K562 (cell line): ENCODE results near the gene TTLL8. TPM values are rescaled to one million over a fixed set of nuclear protein-coding genes. Genes with fewer than 3 reads are reported as not detected.

ENCODE experiments used
- ATAC-seq: fragments of 200-7000 bp; cut with Tn5 transposase; 3 replicates; pipeline ENCODE4 v1.9.1; 2020; ENCODE audit warnings: moderate library complexity
- BruUV-seq: library from RNA; stranded (reverse); fragments of 400-500 nt; replicated peaks from 2 replicates; lab custom pipeline; 2021; lab: Mats Ljungman, UMichigan
- CTCF ChIA-PET: fragments of 300-600 bp; formaldehyde crosslinking; extraction: SDS; loops from one replicate; lab custom pipeline; 2021; ENCODE audit warnings: low intra/inter-chr PET ratio; lab: Yijun Ruan, JAX
- POLR2A ChIA-PET: fragments of 300-600, 350-650 bp; sonication (Branson Sonifier 250); formaldehyde crosslinking; extraction: SDS; loops from one replicate; lab custom pipeline; 2021; ENCODE audit warnings: antibody characterized with exemption, inconsistent platforms; lab: Yijun Ruan, JAX
- DNase-seq, 4 experiments: peaks; one replicate each; pipeline versions ENCODE4 v3.0.0 to v3.0.0-alpha.2; 2011 to 2018; ENCODE audit warnings: low spot score in 3 of 4, mixed read lengths in 3 of 4; ENCODE audit errors: extremely low read depth in 1 of 4
- FAIRE-seq: peaks from 2 replicates; lab custom pipeline; 2011; peaks lifted over from hg19 to GRCh38; lab: Jason Lieb, UNC
- H2AFZ ChIP-seq: 2 replicates; pipeline ENCODE4 v1.6.0; 2011; ENCODE audit warnings: low read depth, low read length, control low read depth, inconsistent platforms
- H3K27ac ChIP-seq: fragments of 200-600 bp; 3 replicates; pipeline ENCODE4 v1.8.0; 2011; ENCODE audit warnings: low read depth, mild to moderate bottlenecking, control low read depth, inconsistent platforms, low read length, moderate library complexity, mixed read lengths; ENCODE audit errors: extremely low read depth
- H3K27me3 ChIP-seq, 2 experiments: fragments of 300-600 bp in 1 of 2; 2 replicates in 1 of 2; 3 replicates in 1 of 2; pipeline versions ENCODE4 v1.6.0 to v1.8.0; 2011; ENCODE audit warnings: inconsistent platforms in 2 of 2, low read length in 2 of 2, mild to moderate bottlenecking in 1 of 2, mixed read lengths in 1 of 2, moderate library complexity in 1 of 2; ENCODE audit not compliant: control insufficient read depth in 2 of 2, insufficient read depth in 2 of 2
- H3K36me3 ChIP-seq: fragments of 300-600 bp; 3 replicates; pipeline ENCODE4 v1.8.0; 2011; ENCODE audit warnings: mild to moderate bottlenecking, low read length, inconsistent platforms; ENCODE audit not compliant: control insufficient read depth, insufficient read depth
- H3K4me1 ChIP-seq, 2 experiments: fragments of 200-600 bp in 1 of 2; replicated peaks in 1 of 2; 2 replicates in 1 of 2; 3 replicates in 1 of 2; pipeline versions ENCODE4 v1.5.1 to v1.8.0; 2011; ENCODE audit warnings: inconsistent platforms in 2 of 2, low read length in 2 of 2, mild to moderate bottlenecking in 1 of 2, mixed read lengths in 1 of 2, moderate library complexity in 1 of 2; ENCODE audit not compliant: control insufficient read depth in 2 of 2, insufficient read depth in 2 of 2
- H3K4me2 ChIP-seq: 2 replicates; pipeline ENCODE4 v1.6.1; 2011; ENCODE audit warnings: low read length, control low read depth, inconsistent platforms, mixed read lengths; ENCODE audit not compliant: insufficient read depth
- H3K4me3 ChIP-seq: fragments of 200-600 bp; sonication (generic), shearing (Covaris generic); 2 replicates; pipeline ENCODE4 v1.5.1; 2016; ENCODE audit warnings: control low read depth, inconsistent platforms
- H3K79me2 ChIP-seq: fragments of 200-600 bp; 3 replicates; pipeline ENCODE4 v1.8.0; 2011; ENCODE audit warnings: low read length, inconsistent platforms; ENCODE audit not compliant: control insufficient read depth, insufficient read depth
- H3K9ac ChIP-seq, 2 experiments: 2 replicates each; pipeline versions ENCODE4 v1.6.0 to v1.6.1; 2011; ENCODE audit warnings: low read depth in 2 of 2, low read length in 2 of 2, control low read depth in 1 of 2, inconsistent platforms in 1 of 2, mild to moderate bottlenecking in 1 of 2, mixed read lengths in 1 of 2; ENCODE audit not compliant: insufficient read depth in 1 of 2
- H3K9me1 ChIP-seq: one replicate; pipeline ENCODE4 v1.6.0; 2011; ENCODE audit warnings: inconsistent platforms, mild to moderate bottlenecking, low read length, moderate library complexity; ENCODE audit not compliant: control insufficient read depth, insufficient read depth
- H3K9me3 ChIP-seq: replicated peaks from 2 replicates; pipeline ENCODE4 v1.5.1; 2011; ENCODE audit warnings: low read depth, low read length, inconsistent platforms; ENCODE audit not compliant: control insufficient read depth, insufficient read depth
- H4K20me1 ChIP-seq: replicated peaks from 2 replicates; pipeline ENCODE4 v1.6.1; 2011; ENCODE audit warnings: low read length, inconsistent platforms, mixed read lengths; ENCODE audit not compliant: control insufficient read depth, insufficient read depth
- CEBPG ChIP-seq, 3 experiments: fragments of 200-800 bp in 1 of 3; sonication (Bioruptor generic) in 1 of 3; sonication (generic) in 1 of 3; formaldehyde crosslinking in 1 of 3; IDR thresholded peaks in 2 of 3; conservative IDR thresholded peaks in 1 of 3; 2 replicates each; pipeline versions ENCODE4 v1.6.1 to v1.8.0; 2016 to 2022; ENCODE audit warnings: missing compliant biosample characterization in 2 of 3, missing genetic modification characterization in 2 of 3, mild to moderate bottlenecking in 1 of 3, missing genetic modification reagents in 1 of 3
- PTBP1 ChIP-seq: fragments of 200-400 bp; formaldehyde crosslinking; IDR thresholded peaks from 2 replicates; pipeline ENCODE4 v1.6.1; 2017; ENCODE audit warnings: low read depth, low read length
- TEAD4 ChIP-seq, 2 experiments: sonication (generic) in 1 of 2; formaldehyde crosslinking in 1 of 2; IDR thresholded peaks; 2 replicates each; pipeline versions ENCODE4 v1.6.1 to v1.8.0; 2012 to 2022; ENCODE audit warnings: borderline replicate concordance in 1 of 2, inconsistent platforms in 1 of 2, low read length in 1 of 2, mild to moderate bottlenecking in 1 of 2, missing genetic modification reagents in 1 of 2
- ZNF77 ChIP-seq: fragments of 250-450 bp; sonication (Bioruptor Pico); IDR thresholded peaks from 2 replicates; pipeline ENCODE4 v1.5.0; 2020
- WGBS: fragments of 100-300 bp; shearing (Covaris generic); methylation state at CpG from one replicate; pipeline ENCODE4 v1.1.6; 2016; ENCODE audit warnings: low coverage, mixed read lengths; ENCODE audit not compliant: insufficient coverage; ENCODE audit errors: missing lambda C conversion rate; 5-methylcytosine and 5-hydroxymethylcytosine counted together
- in situ Hi-C: fragments of 300-500 bp; cut with MboI; formaldehyde crosslinking; loops from 4 replicates; pipeline ENCODE4 v1.15.0; 2018; ENCODE audit warnings: inconsistent platforms, mixed read lengths
- intact Hi-C: fragments of 100-400 bp; cut with micrococcal nuclease; formaldehyde crosslinking; loops from 2 replicates; pipeline ENCODE4 v1.14.2; 2022
- polyA plus RNA-seq, 8 experiments: library from polyadenylated mRNA; depleted of rRNA in 4 of 8; stranded (reverse) in 5 of 8; unstranded in 3 of 8; fragments of >200 nt; fragmentation: Nextera tagmentation in 2 of 8; fragmentation: Illumina TruSeq in 1 of 8; extraction: Ambion mirVana in 2 of 8; extraction: Trizol in 1 of 8; gene quantifications; 2 replicates each; pipeline versions ENCODE4 v1.2.1 to v1.2.3, GENCODE V29; 2011 to 2014; ENCODE audit warnings: inconsistent platforms in 1 of 8, missing spikeins in 1 of 8
- total RNA-seq, 7 experiments: library from RNA; depleted of rRNA in 6 of 7; stranded (reverse); fragments of >200 nt in 6 of 7; fragmentation: Illumina TruSeq in 2 of 7; extraction: Trizol in 2 of 7; gene quantifications; 2 replicates each; pipeline versions ENCODE4 v1.2.1 to v1.2.3, GENCODE V29; 2011 to 2021; ENCODE audit warnings: low replicate concordance in 1 of 7
- TF ChIP-seq, protein P1 (sequence below), 3 experiments: fragments of 200-800 bp in 1 of 3; fragments of 250-450 bp in 1 of 3; fragments of 450-650 bp in 1 of 3; sonication (Bioruptor Pico) in 1 of 3; sonication (Bioruptor generic) in 1 of 3; formaldehyde crosslinking in 1 of 3; IDR thresholded peaks; 2 replicates each; pipeline versions ENCODE4 v1.6.1 to v1.8.0; 2016 to 2022; ENCODE audit warnings: mild to moderate bottlenecking in 2 of 3, missing genetic modification characterization in 2 of 3, missing compliant biosample characterization in 1 of 3, moderate library complexity in 1 of 3

Gene TTLL8
- total and polyA plus RNA-seq, 9 of the 15 experiments (the other 6 are each of a cell fraction or from before 2014, with no cell fraction given): not detected

DNA sequence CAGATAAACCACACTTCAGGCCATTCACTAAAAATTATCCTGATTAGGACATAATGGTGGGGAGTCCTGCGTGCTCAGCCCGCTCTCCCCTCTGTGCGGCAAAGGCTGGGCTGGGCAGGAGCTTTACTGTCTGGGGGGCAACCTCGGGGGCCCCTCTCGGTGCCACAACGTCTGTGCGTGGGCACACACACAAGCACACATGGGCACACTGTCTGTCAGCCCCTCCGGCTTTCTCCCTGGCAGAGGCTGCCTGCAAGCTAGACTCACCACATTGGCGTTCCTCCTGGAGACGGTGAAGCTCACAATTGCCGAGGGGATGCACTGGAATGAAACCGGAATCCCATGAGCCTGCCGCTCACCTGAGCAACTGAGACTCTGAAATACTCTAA lies 22.0 kb upstream of the TTLL8 start:
- in situ Hi-C loops: no loop called here
- intact Hi-C loops: no loop called here
- no peak overlapping the region for H3K27ac ChIP-seq
- H3K9me1 ChIP-seq: no peaks in the 10 kb centered on the region
- ChIA-PET CTCF (no interaction called here), POLR2A (no interaction called here)
- H3K9me3 ChIP-seq: no peaks in the 10 kb centered on the region
- no peaks in the 10 kb centered on the region for H4K20me1 ChIP-seq
- no peaks in the 10 kb centered on the region for H3K27me3 ChIP-seq
- H2AFZ ChIP-seq: no peak overlapping the region
- peaks cover 4 to 32% of the 10 kb centered on the region in 2 experiments; a peak in 4 of 5 replicates for H3K4me1 ChIP-seq
- H3K4me2 ChIP-seq: no peak overlapping the region
- no peaks in the 10 kb centered on the region for H3K36me3 ChIP-seq
- no peak overlapping the region for H3K4me3 ChIP-seq
- ATAC-seq (no peak), FAIRE-seq (no peak), DNase-seq (no peak)
- TF ChIP-seq, protein P1, sequence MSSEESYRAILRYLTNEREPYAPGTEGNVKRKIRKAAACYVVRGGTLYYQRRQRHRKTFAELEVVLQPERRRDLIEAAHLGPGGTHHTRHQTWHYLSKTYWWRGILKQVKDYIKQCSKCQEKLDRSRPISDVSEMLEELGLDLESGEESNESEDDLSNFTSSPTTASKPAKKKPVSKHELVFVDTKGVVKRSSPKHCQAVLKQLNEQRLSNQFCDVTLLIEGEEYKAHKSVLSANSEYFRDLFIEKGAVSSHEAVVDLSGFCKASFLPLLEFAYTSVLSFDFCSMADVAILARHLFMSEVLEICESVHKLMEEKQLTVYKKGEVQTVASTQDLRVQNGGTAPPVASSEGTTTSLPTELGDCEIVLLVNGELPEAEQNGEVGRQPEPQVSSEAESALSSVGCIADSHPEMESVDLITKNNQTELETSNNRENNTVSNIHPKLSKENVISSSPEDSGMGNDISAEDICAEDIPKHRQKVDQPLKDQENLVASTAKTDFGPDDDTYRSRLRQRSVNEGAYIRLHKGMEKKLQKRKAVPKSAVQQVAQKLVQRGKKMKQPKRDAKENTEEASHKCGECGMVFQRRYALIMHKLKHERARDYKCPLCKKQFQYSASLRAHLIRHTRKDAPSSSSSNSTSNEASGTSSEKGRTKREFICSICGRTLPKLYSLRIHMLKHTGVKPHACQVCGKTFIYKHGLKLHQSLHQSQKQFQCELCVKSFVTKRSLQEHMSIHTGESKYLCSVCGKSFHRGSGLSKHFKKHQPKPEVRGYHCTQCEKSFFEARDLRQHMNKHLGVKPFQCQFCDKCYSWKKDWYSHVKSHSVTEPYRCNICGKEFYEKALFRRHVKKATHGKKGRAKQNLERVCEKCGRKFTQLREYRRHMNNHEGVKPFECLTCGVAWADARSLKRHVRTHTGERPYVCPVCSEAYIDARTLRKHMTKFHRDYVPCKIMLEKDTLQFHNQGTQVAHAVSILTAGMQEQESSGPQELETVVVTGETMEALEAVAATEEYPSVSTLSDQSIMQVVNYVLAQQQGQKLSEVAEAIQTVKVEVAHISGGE (CRISPR knock-in tag; IDR thresholded peaks at IDR 0.05): no peak
- TF ChIP-seq ZNF77 (CRISPR knock-in tag) (no peak), PTBP1 (no peak), CEBPG (CRISPR knock-in tag; IDR thresholded peaks at IDR 0.05) (no peak), CEBPG (tag; conservative IDR thresholded peaks at IDR 0.05 in 1 of 2, IDR thresholded peaks at IDR 0.05 in 1 of 2) (no peak), TEAD4 (IDR thresholded peaks at IDR 0.05; ENCODE audit: low read length) (no peak), TEAD4 (CRISPR knock-in tag; IDR thresholded peaks at IDR 0.05; ENCODE audit: borderline replicate concordance) (no peak)
- no peaks in the 10 kb centered on the region for H3K79me2 ChIP-seq
- 36% methylated on average over 8 of the region's 13 CpGs for WGBS
- BruUV-seq: no TSS peak
- no peak overlapping the region for H3K9ac ChIP-seq
